Adrenal gland (tissue), 12 donors: ENCODE measurements around the gene NETO1. TPM values are rescaled to one million over a fixed set of nuclear protein-coding genes. Genes with fewer than 3 reads are reported as not detected.

Experiments
- DNase-seq, 7 donors: peaks; one replicate each; pipeline ENCODE4 v3.0.0-alpha.2; 2019 to 2020
- H3K27ac ChIP-seq, 5 donors: fragments of 200-600 bp; sonication (generic) in 4 of 5; 1 replicate in 3 of 5; 2 replicates in 2 of 5; pipeline versions ENCODE4 v1.5.1 to v1.8.0; 2016 to 2020; ENCODE audit warnings: mild to moderate bottlenecking in 1 of 5
- H3K27me3 ChIP-seq: fragments of 200-600 bp; 2 replicates; pipeline ENCODE4 v1.8.0; 2021
- H3K36me3 ChIP-seq, 2 donors: fragments of 200-600 bp; replicated peaks in 1 of 2; 1 replicate in 1 of 2; 2 replicates in 1 of 2; pipeline versions ENCODE4 v1.5.1 to v1.8.0; 2018 to 2022
- H3K4me1 ChIP-seq, 2 donors: fragments of 200-600 bp; replicated peaks in 1 of 2; 1 replicate in 1 of 2; 2 replicates in 1 of 2; pipeline versions ENCODE4 v1.5.1 to v1.8.0; 2018 to 2021
- H3K4me3 ChIP-seq, 4 donors: fragments of 200-600 bp; sonication (generic) in 3 of 4; one replicate each; pipeline ENCODE4 v1.5.1; 2016 to 2018
- H3K9me3 ChIP-seq, 3 donors: fragments of 200-600 bp; sonication (generic) in 1 of 3; replicated peaks in 1 of 3; 1 replicate in 2 of 3; 2 replicates in 1 of 3; pipeline versions ENCODE4 v1.5.1 to v1.8.0; 2016 to 2021
- POLR2A ChIP-seq, 2 donors: fragments of 450-650 bp; IDR thresholded peaks; one replicate each; pipeline ENCODE4 v1.6.1; 2017; ENCODE audit warnings: antibody characterized with exemption in 2 of 2, mild to moderate bottlenecking in 2 of 2, moderate library complexity in 1 of 2
- WGBS, 4 donors: extraction: QIAGEN DNeasy Blood & Tissue Kit in 2 of 4; methylation state at CpG; one replicate each; pipeline versions ENCODE4 v1.1.5 to v1.1.7; 2013 to 2017; 5-methylcytosine and 5-hydroxymethylcytosine counted together
- intact Hi-C, 2 donors: fragments of 100-400 bp; cut with DNase I; formaldehyde crosslinking; loops; one replicate each; pipeline versions ENCODE4 v1.14.1 to v1.15.0; 2022 to 2023
- polyA plus RNA-seq, 3 donors: library from polyadenylated mRNA; stranded (reverse); fragments of 200-250 nt in 2 of 3; fragments of 350-450 nt in 1 of 3; fragmentation: Illumina TruSeq in 1 of 3; extraction: RNeasy Lipid Tissue Mini Kit (QIAGEN cat#74804) in 1 of 3; gene quantifications; one replicate each; pipeline ENCODE4 v1.2.3, GENCODE V29; 2013 to 2014
- total RNA-seq, 9 donors: library from RNA; depleted of rRNA in 4 of 9; stranded (reverse); fragments of >200 nt in 4 of 9; fragments of 120-200 nt in 1 of 9; fragmentation: NEBNext Ultra II Directional in 1 of 9; extraction: Animal tissue kit (Norgen Biotek cat#: 25700) in 1 of 9; gene quantifications; one replicate each; pipeline versions ENCODE4 v1.1.0 to v1.2.4, GENCODE V29; 2013 to 2023
- TF ChIP-seq, protein P1 (sequence below), 6 experiments: fragments of 450-650 bp in 4 of 6; fragments of 200-600 bp in 2 of 6; sonication (generic) in 1 of 6; IDR thresholded peaks; 1 replicate in 5 of 6; 2 replicates in 1 of 6; pipeline versions ENCODE4 v1.5.1 to v1.8.0; 2016 to 2021; ENCODE audit warnings: antibody characterized with exemption in 6 of 6, mild to moderate bottlenecking in 2 of 6, moderate library complexity in 1 of 6
- donor health status: healthy with polysubstance abuse.
- donor health status: Bipolar disorder and iron deficiency.
- donor health status: DM: yes; HTN: yes; CAD: no.
- donor health status: DM: no; HTN: no; CAD: no.
- donor health status: DM: no; HTN: no; CAD: no.
- donor health status: DM: yes; HTN: yes; CAD: no.

The NETO1 gene
- total and polyA plus RNA-seq, 12 donors: 0.10 to 0.50 (median 0.14) TPM; not detected in 9

DNA sequence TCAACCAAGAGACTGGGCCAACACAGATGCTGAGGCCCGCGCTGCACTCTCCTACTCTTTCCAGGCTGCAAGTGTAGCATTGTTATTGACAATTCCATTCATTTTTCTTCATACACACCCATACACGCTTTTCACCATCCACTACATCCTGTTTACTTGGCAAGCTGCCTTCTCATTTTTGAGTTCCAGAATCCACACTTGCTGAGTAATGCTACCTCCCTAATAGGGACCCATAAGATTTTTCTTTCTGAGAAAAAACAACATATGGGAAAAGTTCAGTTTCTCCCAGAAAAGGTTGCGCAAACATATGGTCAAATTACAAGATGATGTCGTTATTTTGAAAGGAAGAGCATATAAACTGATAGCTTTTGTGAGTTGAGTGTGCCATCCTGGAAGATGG lies 3.3 kb upstream of the NETO1 start:
- no peak for DNase-seq
- no peak for TF ChIP-seq POLR2A (IDR thresholded peaks at IDR 0.05)
- TF ChIP-seq, protein P1, sequence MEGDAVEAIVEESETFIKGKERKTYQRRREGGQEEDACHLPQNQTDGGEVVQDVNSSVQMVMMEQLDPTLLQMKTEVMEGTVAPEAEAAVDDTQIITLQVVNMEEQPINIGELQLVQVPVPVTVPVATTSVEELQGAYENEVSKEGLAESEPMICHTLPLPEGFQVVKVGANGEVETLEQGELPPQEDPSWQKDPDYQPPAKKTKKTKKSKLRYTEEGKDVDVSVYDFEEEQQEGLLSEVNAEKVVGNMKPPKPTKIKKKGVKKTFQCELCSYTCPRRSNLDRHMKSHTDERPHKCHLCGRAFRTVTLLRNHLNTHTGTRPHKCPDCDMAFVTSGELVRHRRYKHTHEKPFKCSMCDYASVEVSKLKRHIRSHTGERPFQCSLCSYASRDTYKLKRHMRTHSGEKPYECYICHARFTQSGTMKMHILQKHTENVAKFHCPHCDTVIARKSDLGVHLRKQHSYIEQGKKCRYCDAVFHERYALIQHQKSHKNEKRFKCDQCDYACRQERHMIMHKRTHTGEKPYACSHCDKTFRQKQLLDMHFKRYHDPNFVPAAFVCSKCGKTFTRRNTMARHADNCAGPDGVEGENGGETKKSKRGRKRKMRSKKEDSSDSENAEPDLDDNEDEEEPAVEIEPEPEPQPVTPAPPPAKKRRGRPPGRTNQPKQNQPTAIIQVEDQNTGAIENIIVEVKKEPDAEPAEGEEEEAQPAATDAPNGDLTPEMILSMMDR (IDR thresholded peaks at IDR 0.05): no peak
- H3K4me1 ChIP-seq: no peaks in the 10 kb centered on the region
- WGBS, 4 donors: 56 to 70% (median 62%) methylated on average over 5 of the region's 5 CpGs
- H3K4me3 ChIP-seq: no peak overlapping the region
- H3K9me3 ChIP-seq: no peaks in the 10 kb centered on the region
- intact Hi-C loops: no loop called here
- peaks cover 28% of the 10 kb centered on the region for H3K27me3 ChIP-seq
- H3K36me3 ChIP-seq: no peaks in the 10 kb centered on the region
- no peak overlapping the region for H3K27ac ChIP-seq

DNA sequence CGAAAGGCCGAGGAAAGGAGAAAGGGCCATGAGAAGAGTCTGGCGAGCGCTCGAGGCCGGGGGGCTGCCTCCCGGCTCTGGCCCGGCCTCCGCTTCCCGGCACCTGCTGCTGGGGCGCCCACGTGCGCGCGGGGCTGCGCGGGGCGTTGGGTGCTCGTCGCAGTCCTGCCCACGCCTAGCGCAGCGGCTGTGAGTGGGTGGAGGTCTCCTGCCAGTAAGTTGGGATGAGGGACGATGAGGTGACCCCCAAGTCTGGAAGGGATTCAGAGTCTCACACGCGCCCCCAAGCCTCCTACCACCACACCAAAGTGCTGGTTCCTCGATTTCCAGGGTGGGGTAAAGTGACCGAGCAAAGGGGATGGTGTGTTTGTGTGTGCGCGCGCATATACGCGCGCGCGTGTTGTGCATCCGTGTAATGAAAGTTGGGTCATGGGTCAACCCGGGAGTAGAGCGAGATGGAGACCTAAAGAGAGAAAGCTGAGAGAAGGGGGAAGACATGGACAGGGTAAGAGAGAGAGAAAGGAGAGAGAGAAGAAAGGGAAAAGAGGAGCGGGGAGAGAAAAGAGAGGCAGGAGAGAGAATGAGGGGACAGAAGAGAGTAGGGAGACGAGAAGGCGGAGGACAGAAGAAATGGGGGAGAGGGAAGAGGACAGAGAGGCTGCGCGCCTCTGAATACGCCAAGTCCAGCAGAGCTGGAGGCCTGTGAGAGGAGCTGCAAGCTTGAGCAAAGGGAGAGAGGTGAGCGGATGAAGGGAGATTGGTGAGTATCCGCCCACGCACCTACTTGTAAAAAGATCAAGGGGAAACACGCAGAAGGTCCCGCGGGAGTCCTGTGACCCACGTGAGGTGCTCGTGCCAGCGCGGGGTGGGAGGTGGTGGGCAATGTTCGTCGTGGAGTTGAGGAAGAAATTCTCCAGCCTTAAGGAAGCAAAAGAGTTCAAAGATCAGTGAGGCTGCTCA lies 1.7 kb upstream of the NETO1 start:
- no peak overlapping the region for H3K27ac ChIP-seq
- H3K4me3 ChIP-seq: no peak overlapping the region
- H3K4me1 ChIP-seq: no peaks in the 10 kb centered on the region
- no peaks in the 10 kb centered on the region for H3K9me3 ChIP-seq
- 5 to 13% (median 9%) methylated on average over 36 to 57 of the region's 57 CpGs for WGBS, 4 donors
- DNase-seq: no peak
- H3K27me3 ChIP-seq: peaks cover 28% of the 10 kb centered on the region
- TF ChIP-seq, protein P1 (IDR thresholded peaks at IDR 0.05): no peak
- no peak for TF ChIP-seq POLR2A (IDR thresholded peaks at IDR 0.05)
- no peaks in the 10 kb centered on the region for H3K36me3 ChIP-seq
- intact Hi-C loops: no loop called here

DNA sequence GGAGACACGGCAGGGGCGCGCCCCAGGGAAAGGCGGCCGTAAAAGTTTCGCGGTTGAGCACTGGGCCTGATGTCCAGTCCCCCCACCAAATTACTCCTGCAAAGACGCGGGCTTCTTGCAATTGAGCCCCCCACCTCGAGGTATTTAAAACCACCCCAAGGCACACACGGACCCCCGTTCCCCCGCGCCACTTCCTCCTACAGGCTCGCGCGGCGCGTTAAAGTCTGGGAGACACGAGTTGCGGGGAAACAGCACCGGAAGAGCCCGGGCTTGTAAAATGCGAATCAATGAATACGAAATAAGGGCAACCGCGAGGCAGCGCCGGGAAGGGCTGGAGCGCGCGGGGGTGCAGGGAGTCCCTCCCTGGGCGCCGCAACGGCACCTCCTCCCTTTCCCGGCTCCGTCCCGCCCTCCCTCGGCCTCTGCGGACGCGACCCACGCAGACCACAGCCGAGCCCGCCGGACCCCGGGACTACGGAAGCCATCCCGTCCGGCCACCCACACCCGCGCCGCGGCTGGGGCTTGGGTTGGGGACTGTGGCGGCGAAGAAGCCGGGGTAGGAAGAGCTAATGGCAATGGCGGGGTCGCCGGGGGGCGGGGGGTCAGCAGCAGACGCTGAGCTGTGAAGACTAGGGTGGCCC lies 918 bp upstream of the NETO1 start:
- Histone ChIP-seq H3K9me3 (no peaks in the 10 kb centered on the region), H3K36me3 (no peaks in the 10 kb centered on the region), H3K27me3 (peaks cover 28% of the 10 kb centered on the region), H3K4me3 (no peak overlapping the region), H3K4me1 (no peaks in the 10 kb centered on the region), H3K27ac (no peak overlapping the region)
- DNase-seq: no peak
- intact Hi-C loops: no loop called here
- TF ChIP-seq POLR2A (IDR thresholded peaks at IDR 0.05): no peak
- TF ChIP-seq, protein P1 (IDR thresholded peaks at IDR 0.05): no peak
- WGBS, 4 donors: 1 to 9% (median 1%) methylated on average over 30 to 62 of the region's 62 CpGs

- H3K36me3 ChIP-seq: no peaks in the 10 kb centered on the region
- H3K9me3 ChIP-seq: no peaks in the 10 kb centered on the region
- WGBS, 4 donors: 1 to 2% (median 1%) methylated on average over 49 to 102 of the region's 102 CpGs
- TF ChIP-seq, protein P1 (IDR thresholded peaks at IDR 0.05): no peak
- TF ChIP-seq POLR2A (IDR thresholded peaks at IDR 0.05): no peak
- no peaks in the 10 kb centered on the region for H3K4me1 ChIP-seq
- peaks cover 28% of the 10 kb centered on the region for H3K27me3 ChIP-seq
- H3K4me3 ChIP-seq: no peak overlapping the region
- no peak for DNase-seq
- no peak overlapping the region for H3K27ac ChIP-seq
- intact Hi-C loops: no loop called here
Measured at GRCh38 chr18:72866901-72867745, 664 bp downstream of the NETO1 start.
